Natural killer cell (primary cell): ENCODE measurements around the gene ZNF532. TPM values are rescaled to one million over a fixed set of nuclear protein-coding genes. Genes with fewer than 3 reads are reported as not detected.

Experiments
- ATAC-seq, 3 donors: fragments of 150-1000 bp in 2 of 3; fragments of 200-7000 bp in 1 of 3; cut with Tn5 transposase; 1 replicate in 1 of 3; 2 replicates in 2 of 3; pipeline ENCODE4 v1.10.0; 2021; ENCODE audit warnings: mild to moderate bottlenecking in 2 of 3, moderate library complexity in 2 of 3
- DNase-seq, 2 donors: peaks; one replicate each; pipeline versions ENCODE4 v3.0.0 to v3.0.0-alpha.2; 2013 to 2021; ENCODE audit warnings: mixed read lengths in 1 of 2
- H3K27ac ChIP-seq: one replicate; pipeline ENCODE4 v1.5.1; 2013; ENCODE audit warnings: mild to moderate bottlenecking, low read length
- H3K27me3 ChIP-seq: one replicate; pipeline ENCODE4 v1.6.1; 2013; ENCODE audit warnings: low read length; ENCODE audit not compliant: control insufficient read depth, insufficient read depth
- H3K36me3 ChIP-seq: one replicate; pipeline ENCODE4 v1.6.1; 2013; ENCODE audit warnings: low read length; ENCODE audit not compliant: control insufficient read depth, insufficient read depth
- H3K4me1 ChIP-seq: one replicate; pipeline ENCODE4 v1.6.1; 2013; ENCODE audit warnings: low read length; ENCODE audit not compliant: control insufficient read depth, insufficient read depth
- H3K4me3 ChIP-seq: one replicate; pipeline ENCODE4 v1.5.1; 2013; ENCODE audit warnings: low read length
- H3K9me3 ChIP-seq: one replicate; pipeline ENCODE4 v1.6.1; 2013; ENCODE audit warnings: low read length; ENCODE audit not compliant: control insufficient read depth, insufficient read depth
- H3K27ac Mint-ChIP-seq, 2 donors: one replicate each; pipeline ENCODE4 v1.8.0; 2022; ENCODE audit warnings: mild to moderate bottlenecking in 2 of 2, mixed read lengths in 2 of 2, moderate library complexity in 1 of 2
- H3K27me3 Mint-ChIP-seq, 2 donors: one replicate each; pipeline ENCODE4 v1.8.0; 2022; ENCODE audit warnings: low read depth in 2 of 2, mixed read lengths in 2 of 2
- H3K36me3 Mint-ChIP-seq: one replicate; pipeline ENCODE4 v1.8.0; 2022; ENCODE audit warnings: mixed read lengths
- H3K4me1 Mint-ChIP-seq, 2 donors: one replicate each; pipeline ENCODE4 v1.8.0; 2022; ENCODE audit warnings: mixed read lengths in 2 of 2
- H3K4me3 Mint-ChIP-seq: one replicate; pipeline ENCODE4 v1.8.0; 2022; ENCODE audit warnings: mild to moderate bottlenecking, moderate library complexity, mixed read lengths
- H3K9me3 Mint-ChIP-seq, 2 donors: one replicate each; pipeline ENCODE4 v1.8.0; 2022; ENCODE audit warnings: mixed read lengths in 2 of 2
- WGBS: methylation state at CpG from one replicate; pipeline ENCODE4 v1.1.7; 2013; ENCODE audit warnings: missing lambda C conversion rate; ENCODE audit not compliant: insufficient coverage; 5-methylcytosine and 5-hydroxymethylcytosine counted together
- intact Hi-C: fragments of 100-400 bp; cut with micrococcal nuclease; formaldehyde crosslinking; loops from one replicate; pipeline ENCODE4 v1.14.2; 2022
- total RNA-seq, 4 donors: library from RNA; stranded (reverse); fragments of 120-200 nt in 1 of 4; gene quantifications; one replicate each; pipeline versions ENCODE4 v1.2.3 to v1.2.4, GENCODE V29; 2013 to 2022
- TF ChIP-seq, protein P1 (sequence below): fragments of 200-600 bp; IDR thresholded peaks from one replicate; pipeline ENCODE4 v1.8.0; 2022; ENCODE audit warnings: antibody characterized with exemption

ZNF532 gene
- total RNA-seq, 3 donors from 2014 or later (not counting 1 experiment from before 2014, with no cell fraction given), result 4.8 to 28.5 (median 6.1) TPM

DNA sequence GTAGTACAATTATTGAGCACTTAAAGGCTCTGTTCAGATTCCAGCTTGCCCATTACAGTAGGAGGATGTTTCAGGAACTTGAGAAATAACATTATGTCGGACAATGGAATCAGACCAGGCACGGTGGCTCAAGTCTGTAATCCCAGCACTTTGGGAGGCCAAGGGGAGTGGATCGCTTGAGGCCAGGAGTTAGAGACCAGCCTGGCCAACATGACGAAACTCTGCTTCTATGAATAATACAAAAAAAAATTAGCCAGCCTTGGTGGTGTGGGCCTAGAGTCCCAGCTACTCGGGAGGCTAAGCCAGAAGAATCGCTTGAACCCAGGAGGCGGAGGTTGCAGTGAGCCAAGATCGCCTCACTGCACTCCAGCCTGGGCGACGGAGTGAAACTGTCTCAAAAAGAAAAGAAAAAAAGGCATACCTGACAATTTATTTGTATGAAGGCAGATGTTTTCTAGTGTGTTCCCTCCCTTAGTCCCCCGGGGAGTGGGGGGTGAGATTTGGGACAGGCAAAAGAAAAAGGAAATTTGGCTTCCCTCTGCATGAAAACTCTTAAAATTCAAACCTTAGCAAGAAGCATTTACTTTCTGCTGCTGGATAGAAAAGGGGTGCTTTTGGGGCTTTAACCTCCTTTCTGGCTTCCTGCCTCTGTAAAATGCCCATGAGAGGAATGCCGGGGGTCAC lies 13.7 kb upstream of the ZNF532 start:
- H3K36me3 Mint-ChIP-seq, result no peaks in the 10 kb centered on the region
- DNase-seq, result no peak
- H3K4me1 Mint-ChIP-seq, result peaks cover 0 to 6% of the 10 kb centered on the region in 2 donors
- 88% methylated on average over 12 of the region's 12 CpGs for WGBS
- Histone ChIP-seq H3K27me3 (peaks cover 5% of the 10 kb centered on the region), H3K9me3 (no peaks in the 10 kb centered on the region), H3K27ac (no peak overlapping the region), H3K36me3 (no peaks in the 10 kb centered on the region), H3K4me1 (peaks cover 7% of the 10 kb centered on the region), H3K4me3 (no peak overlapping the region)
- H3K27me3 Mint-ChIP-seq, result peaks cover 23 to 35% of the 10 kb centered on the region in 2 donors
- H3K9me3 Mint-ChIP-seq, result no peaks in the 10 kb centered on the region
- no peak for ATAC-seq
- H3K27ac Mint-ChIP-seq, result no peak overlapping the region
- no peak overlapping the region for H3K4me3 Mint-ChIP-seq
- TF ChIP-seq, protein P1, sequence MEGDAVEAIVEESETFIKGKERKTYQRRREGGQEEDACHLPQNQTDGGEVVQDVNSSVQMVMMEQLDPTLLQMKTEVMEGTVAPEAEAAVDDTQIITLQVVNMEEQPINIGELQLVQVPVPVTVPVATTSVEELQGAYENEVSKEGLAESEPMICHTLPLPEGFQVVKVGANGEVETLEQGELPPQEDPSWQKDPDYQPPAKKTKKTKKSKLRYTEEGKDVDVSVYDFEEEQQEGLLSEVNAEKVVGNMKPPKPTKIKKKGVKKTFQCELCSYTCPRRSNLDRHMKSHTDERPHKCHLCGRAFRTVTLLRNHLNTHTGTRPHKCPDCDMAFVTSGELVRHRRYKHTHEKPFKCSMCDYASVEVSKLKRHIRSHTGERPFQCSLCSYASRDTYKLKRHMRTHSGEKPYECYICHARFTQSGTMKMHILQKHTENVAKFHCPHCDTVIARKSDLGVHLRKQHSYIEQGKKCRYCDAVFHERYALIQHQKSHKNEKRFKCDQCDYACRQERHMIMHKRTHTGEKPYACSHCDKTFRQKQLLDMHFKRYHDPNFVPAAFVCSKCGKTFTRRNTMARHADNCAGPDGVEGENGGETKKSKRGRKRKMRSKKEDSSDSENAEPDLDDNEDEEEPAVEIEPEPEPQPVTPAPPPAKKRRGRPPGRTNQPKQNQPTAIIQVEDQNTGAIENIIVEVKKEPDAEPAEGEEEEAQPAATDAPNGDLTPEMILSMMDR, result no peak
- intact Hi-C loops, result no loop called here

DNA sequence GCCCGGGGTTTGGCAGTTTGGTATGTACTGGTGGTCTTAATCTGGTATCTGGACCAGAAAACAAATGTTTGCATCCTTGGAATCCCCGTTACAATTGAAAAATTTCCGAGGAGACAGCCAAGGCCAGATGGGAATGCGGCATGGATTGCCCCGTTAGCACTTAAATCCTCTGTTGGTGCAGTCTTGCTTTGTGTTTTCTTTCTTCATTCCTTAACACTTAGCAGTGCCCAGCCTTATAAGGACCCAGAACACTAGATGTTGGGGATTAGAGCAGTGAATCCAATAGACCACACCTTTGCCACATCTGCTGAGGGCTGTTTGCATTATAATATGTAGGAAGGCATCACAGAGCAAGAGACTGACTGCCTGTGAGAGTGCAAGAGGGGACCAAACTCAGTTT lies 12.8 kb upstream of the ZNF532 start:
- Histone ChIP-seq H3K4me1 (peaks cover 7% of the 10 kb centered on the region), H3K4me3 (no peak overlapping the region), H3K27ac (no peak overlapping the region), H3K36me3 (no peaks in the 10 kb centered on the region), H3K27me3 (peaks cover 4% of the 10 kb centered on the region), H3K9me3 (no peaks in the 10 kb centered on the region)
- peaks cover 0 to 6% of the 10 kb centered on the region in 2 donors for H3K4me1 Mint-ChIP-seq
- H3K36me3 Mint-ChIP-seq, result no peaks in the 10 kb centered on the region
- DNase-seq (no peak), ATAC-seq (no peak)
- H3K27me3 Mint-ChIP-seq, result peaks cover 20 to 27% of the 10 kb centered on the region in 2 donors
- WGBS, result 76% methylated on average over 5 of the region's 5 CpGs
- no peak overlapping the region for H3K27ac Mint-ChIP-seq
- intact Hi-C loops, result no loop called here
- H3K9me3 Mint-ChIP-seq, result no peaks in the 10 kb centered on the region
- TF ChIP-seq, protein P1, result no peak
- no peak overlapping the region for H3K4me3 Mint-ChIP-seq

DNA sequence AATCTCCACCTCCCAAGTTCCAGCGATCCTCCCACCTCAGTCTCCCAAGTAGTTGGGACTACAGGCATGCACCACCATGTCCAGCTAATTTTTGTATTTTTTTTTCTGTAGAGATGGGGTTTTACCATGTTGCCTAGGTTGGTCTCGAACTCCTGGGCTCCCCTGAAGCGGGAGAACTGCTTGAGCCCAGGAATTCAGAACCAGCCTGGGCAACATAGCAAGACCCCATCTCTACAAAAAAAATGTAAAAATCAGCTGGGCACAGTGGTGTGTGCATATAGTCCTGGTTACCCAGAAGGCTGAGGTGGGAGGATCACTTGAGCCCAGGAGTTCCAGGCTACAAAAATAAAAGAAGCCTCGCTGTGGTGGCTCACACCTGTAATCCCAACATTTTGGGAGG lies 12.0 kb upstream of the ZNF532 start:
- H3K27me3 Mint-ChIP-seq, result peaks cover 13 to 25% of the 10 kb centered on the region in 2 donors
- intact Hi-C loops, result no loop called here

More for the DNA sequence above, 12.0 kb upstream of the ZNF532 start:
- no peaks in the 10 kb centered on the region for H3K9me3 Mint-ChIP-seq
- H3K4me1 Mint-ChIP-seq, result no peaks in the 10 kb centered on the region
- Histone ChIP-seq H3K9me3 (no peaks in the 10 kb centered on the region), H3K27ac (no peak overlapping the region), H3K36me3 (no peaks in the 10 kb centered on the region), H3K4me1 (peaks cover 2% of the 10 kb centered on the region), H3K27me3 (peaks cover 1% of the 10 kb centered on the region), H3K4me3 (no peak overlapping the region)
- H3K4me3 Mint-ChIP-seq, result no peak overlapping the region
- no peaks in the 10 kb centered on the region for H3K36me3 Mint-ChIP-seq
- no peak for ATAC-seq
- H3K27ac Mint-ChIP-seq, result no peak overlapping the region
- WGBS, result 97% methylated on average over 2 of the region's 4 CpGs
- TF ChIP-seq, protein P1, result no peak
- DNase-seq, result no peak
